Smooth muscle cell (in vitro differentiated cells): ENCODE measurements around the gene NEK1. TPM values are rescaled to one million over a fixed set of nuclear protein-coding genes. Genes with fewer than 3 reads are reported as not detected.

Experiments
- DNase-seq: peaks from one replicate; lab custom pipeline; 2025; ENCODE audit not compliant: unreplicated experiment; lab: John Stamatoyannopoulos, UW
- H2AFZ ChIP-seq: fragments of 200-600 bp; sonication (generic); 2 replicates; pipeline ENCODE4 v1.6.0; 2016; ENCODE audit warnings: antibody characterized with exemption, low read depth, mild to moderate bottlenecking
- H3F3A ChIP-seq: fragments of 200-600 bp; sonication (generic); 2 replicates; pipeline ENCODE4 v1.6.0; 2017; ENCODE audit warnings: antibody characterized with exemption, low read depth
- H3K27ac ChIP-seq: fragments of 200-600 bp; sonication (generic); 2 replicates; pipeline ENCODE4 v1.5.1; 2016; ENCODE audit warnings: low read depth, mild to moderate bottlenecking
- H3K27me3 ChIP-seq: fragments of 200-600 bp; sonication (generic); 2 replicates; pipeline ENCODE4 v1.6.1; 2016; ENCODE audit warnings: low read depth, mild to moderate bottlenecking
- H3K36me3 ChIP-seq: fragments of 200-600 bp; sonication (generic); 2 replicates; pipeline ENCODE4 v1.5.1; 2016; ENCODE audit warnings: low read depth
- H3K4me1 ChIP-seq: fragments of 200-600 bp; sonication (generic); 2 replicates; pipeline ENCODE4 v1.5.1; 2016; ENCODE audit warnings: low read depth
- H3K4me2 ChIP-seq: fragments of 200-600 bp; sonication (generic); 2 replicates; pipeline ENCODE4 v1.6.0; 2016; ENCODE audit warnings: mild to moderate bottlenecking
- H3K4me3 ChIP-seq: fragments of 200-600 bp; sonication (generic); 2 replicates; pipeline ENCODE4 v1.5.1; 2016; ENCODE audit warnings: mild to moderate bottlenecking
- H3K79me2 ChIP-seq: fragments of 200-600 bp; sonication (generic); 2 replicates; pipeline ENCODE4 v1.6.0; 2016; ENCODE audit warnings: low read depth, mild to moderate bottlenecking
- H3K9ac ChIP-seq: fragments of 200-600 bp; sonication (generic); 2 replicates; pipeline ENCODE4 v1.6.0; 2016; ENCODE audit warnings: low read depth
- H3K9me3 ChIP-seq: fragments of 200-600 bp; sonication (generic); replicated peaks from 2 replicates; pipeline ENCODE4 v1.5.1; 2016; ENCODE audit warnings: low read depth
- H4K20me1 ChIP-seq: fragments of 200-600 bp; sonication (generic); 2 replicates; pipeline ENCODE4 v1.6.0; 2016; ENCODE audit warnings: low read depth
- CTCF ChIP-seq: fragments of 200-600 bp; sonication (generic); IDR thresholded peaks from 2 replicates; pipeline ENCODE4 v1.5.1; 2017; ENCODE audit warnings: borderline replicate concordance, mild to moderate bottlenecking, antibody characterized with exemption; ENCODE audit not compliant: insufficient read depth, poor library complexity, severe bottlenecking
- WGBS: methylation state at CpG from one replicate; pipeline ENCODE4 v1.1.7; 2016; ENCODE audit warnings: low lambda C conversion rate; 5-methylcytosine and 5-hydroxymethylcytosine counted together
- polyA plus RNA-seq: library from polyadenylated mRNA; unstranded; fragments of >200 nt; fragmentation: Nextera tagmentation; extraction: Ambion mirVana; gene quantifications from 2 replicates; pipeline ENCODE4 v1.2.1, GENCODE V29; 2016
- total RNA-seq: library from RNA; depleted of rRNA; stranded (reverse); fragments of >200 nt; gene quantifications from 2 replicates; pipeline ENCODE4 v1.2.3, GENCODE V29; 2014

The NEK1 gene
- total and polyA plus RNA-seq, 2 experiments from 2014 or later: 10.5 to 11.8 TPM

- H3K27ac ChIP-seq: no peak overlapping the region
- WGBS: 94% methylated on average over 2 of the region's 2 CpGs
- H3F3A ChIP-seq: no peaks in the 10 kb centered on the region
- H3K9me3 ChIP-seq: no peaks in the 10 kb centered on the region
- no peaks in the 10 kb centered on the region for H3K36me3 ChIP-seq
- no peak overlapping the region for H3K4me2 ChIP-seq
- H4K20me1 ChIP-seq: peaks cover 34% of the 10 kb centered on the region
- H2AFZ ChIP-seq: no peak overlapping the region
- peaks cover 96% of the 10 kb centered on the region for H3K79me2 ChIP-seq
- no peaks in the 10 kb centered on the region for H3K27me3 ChIP-seq
- no peak overlapping the region for H3K4me3 ChIP-seq
- H3K9ac ChIP-seq: no peak overlapping the region
- no peaks in the 10 kb centered on the region for H3K4me1 ChIP-seq
- no peak for TF ChIP-seq CTCF
- DNase-seq: no peak
Observed at GRCh38 chr4:169628579-169628978, 16.2 kb upstream of the NEK1 start.

GRCh38 chr4:169627307-169627706 lies 14.9 kb upstream of the NEK1 start:
- H3K4me2 ChIP-seq: no peak overlapping the region
- H3K36me3 ChIP-seq: no peaks in the 10 kb centered on the region
- peaks cover 98% of the 10 kb centered on the region for H3K79me2 ChIP-seq
- H3K27me3 ChIP-seq: no peaks in the 10 kb centered on the region
- no peak for TF ChIP-seq CTCF
- H3K4me1 ChIP-seq: peaks cover 9% of the 10 kb centered on the region
- H4K20me1 ChIP-seq: peaks cover 25% of the 10 kb centered on the region
- H3K9me3 ChIP-seq: no peaks in the 10 kb centered on the region
- no peak for DNase-seq
- H2AFZ ChIP-seq: no peak overlapping the region
- WGBS: 100% methylated on average over 1 of the region's 1 CpG
- no peaks in the 10 kb centered on the region for H3F3A ChIP-seq
- H3K9ac ChIP-seq: no peak overlapping the region
- no peak overlapping the region for H3K27ac ChIP-seq
- H3K4me3 ChIP-seq: no peak overlapping the region

GRCh38 chr4:169626331-169627282 lies 14.2 kb upstream of the NEK1 start:
- Histone ChIP-seq H3F3A (peaks cover 3% of the 10 kb centered on the region), H2AFZ (no peak overlapping the region), H3K27ac (no peak overlapping the region), H4K20me1 (peaks cover 25% of the 10 kb centered on the region), H3K9me3 (no peaks in the 10 kb centered on the region), H3K4me2 (no peak overlapping the region), H3K79me2 (peaks cover 98% of the 10 kb centered on the region), H3K4me1 (peaks cover 15% of the 10 kb centered on the region), H3K9ac (no peak overlapping the region), H3K36me3 (no peaks in the 10 kb centered on the region), H3K27me3 (no peaks in the 10 kb centered on the region), H3K4me3 (no peak overlapping the region)
- TF ChIP-seq CTCF: no peak
- WGBS: 93% methylated on average over 6 of the region's 6 CpGs
- DNase-seq: no peak
